Chondrocyte (in vitro differentiated cells): ENCODE data around the gene IKZF4. TPM values are rescaled to one million over a fixed set of nuclear protein-coding genes. Genes with fewer than 3 reads are reported as not detected.
A peak's percentile ranks its signal among the peaks of the same experiment; 100 is the strongest.

Source experiments
- DNase-seq: peaks from one replicate; pipeline ENCODE4 v3.0.0; 2021; ENCODE audit warnings: mixed read lengths, low spot score
- H3K27ac Mint-ChIP-seq: one replicate; pipeline ENCODE4 v1.8.0; 2021; ENCODE audit warnings: mild to moderate bottlenecking, moderate library complexity, mixed read lengths; ENCODE audit not compliant: unreplicated experiment
- H3K27me3 Mint-ChIP-seq: 2 replicates; pipeline ENCODE4 v1.8.0; 2021; ENCODE audit warnings: low read depth, mixed read lengths
- H3K36me3 Mint-ChIP-seq: 2 replicates; pipeline ENCODE4 v1.8.0; 2021; ENCODE audit warnings: low read depth, mixed read lengths
- H3K4me1 Mint-ChIP-seq: 2 replicates; pipeline ENCODE4 v1.8.0; 2021; ENCODE audit warnings: low read depth, mild to moderate bottlenecking, mixed read lengths
- H3K4me3 Mint-ChIP-seq: one replicate; pipeline ENCODE4 v1.8.0; 2021; ENCODE audit warnings: mild to moderate bottlenecking, moderate library complexity, mixed read lengths; ENCODE audit not compliant: unreplicated experiment
- H3K9me3 Mint-ChIP-seq: 2 replicates; pipeline ENCODE4 v1.8.0; 2021; ENCODE audit warnings: low read depth, mixed read lengths
- CTCF ChIP-seq: fragments of 200-600 bp; sonication (generic); IDR thresholded peaks from 2 replicates; pipeline ENCODE4 v1.5.0; 2021; ENCODE audit warnings: antibody characterized with exemption, mild to moderate bottlenecking, moderate library complexity
- total RNA-seq: library from RNA; stranded (reverse); gene quantifications from 3 replicates; pipeline ENCODE4 v1.2.1, GENCODE V29; 2021

IKZF4 gene
- total RNA-seq, 1 donor from 2014 or later = 6.1 TPM

- no peak for TF ChIP-seq CTCF
- Mint-ChIP-seq H3K9me3 (no peaks in the 10 kb centered on the region), H3K27ac (peak overlapping the region; percentile 62), H3K4me3 (no peak overlapping the region), H3K36me3 (peaks cover 17% of the 10 kb centered on the region), H3K4me1 (peaks cover 9% of the 10 kb centered on the region), H3K27me3 (no peaks in the 10 kb centered on the region)
- DNase-seq = no peak
Observed at GRCh38 chr12:56029166-56029519, 8.3 kb downstream of the IKZF4 start.

GRCh38 chr12:56029666-56030293 is 8.9 kb downstream of the IKZF4 start:
- no peak for DNase-seq
- Mint-ChIP-seq H3K9me3 (no peaks in the 10 kb centered on the region), H3K27me3 (no peaks in the 10 kb centered on the region), H3K4me3 (no peak overlapping the region), H3K36me3 (peaks cover 19% of the 10 kb centered on the region), H3K27ac (peak overlapping the region; percentile 37), H3K4me1 (peaks cover 9% of the 10 kb centered on the region)
- TF ChIP-seq CTCF = peak; percentile 85

- DNase-seq = no peak
- Mint-ChIP-seq H3K4me1 (peaks cover 9% of the 10 kb centered on the region), H3K27me3 (no peaks in the 10 kb centered on the region), H3K27ac (no peak overlapping the region), H3K9me3 (no peaks in the 10 kb centered on the region), H3K4me3 (no peak overlapping the region), H3K36me3 (peaks cover 23% of the 10 kb centered on the region)
- no peak for TF ChIP-seq CTCF
Observed at GRCh38 chr12:56031987-56032386, 11.1 kb downstream of the IKZF4 start.

- Mint-ChIP-seq H3K36me3 (peaks cover 22% of the 10 kb centered on the region), H3K27me3 (no peaks in the 10 kb centered on the region), H3K9me3 (no peaks in the 10 kb centered on the region), H3K4me3 (no peak overlapping the region), H3K27ac (no peak overlapping the region), H3K4me1 (no peaks in the 10 kb centered on the region)
- no peak for TF ChIP-seq CTCF
- DNase-seq = no peak
Observed at GRCh38 chr12:56034586-56035332, 13.9 kb downstream of the IKZF4 start.

- no peak overlapping the region for H3K4me3 Mint-ChIP-seq
- H3K27me3 Mint-ChIP-seq = no peaks in the 10 kb centered on the region
- no peak for DNase-seq
- H3K36me3 Mint-ChIP-seq = peaks cover 19% of the 10 kb centered on the region
- no peak for TF ChIP-seq CTCF
- H3K9me3 Mint-ChIP-seq = no peaks in the 10 kb centered on the region
- H3K27ac Mint-ChIP-seq = no peak overlapping the region
- peaks cover 10% of the 10 kb centered on the region for H3K4me1 Mint-ChIP-seq
Observed at GRCh38 chr12:56037161-56037560, 16.3 kb downstream of the IKZF4 start.
